ENCODE measurements around the gene AGO4. TPM values are rescaled to one million over a fixed set of nuclear protein-coding genes. Genes with fewer than 3 reads are reported as not detected.

AGO4 gene
- 10 to 100 TPM; 26.7 to 51.7 (median 33.3) TPM for total RNA-seq

DNA sequence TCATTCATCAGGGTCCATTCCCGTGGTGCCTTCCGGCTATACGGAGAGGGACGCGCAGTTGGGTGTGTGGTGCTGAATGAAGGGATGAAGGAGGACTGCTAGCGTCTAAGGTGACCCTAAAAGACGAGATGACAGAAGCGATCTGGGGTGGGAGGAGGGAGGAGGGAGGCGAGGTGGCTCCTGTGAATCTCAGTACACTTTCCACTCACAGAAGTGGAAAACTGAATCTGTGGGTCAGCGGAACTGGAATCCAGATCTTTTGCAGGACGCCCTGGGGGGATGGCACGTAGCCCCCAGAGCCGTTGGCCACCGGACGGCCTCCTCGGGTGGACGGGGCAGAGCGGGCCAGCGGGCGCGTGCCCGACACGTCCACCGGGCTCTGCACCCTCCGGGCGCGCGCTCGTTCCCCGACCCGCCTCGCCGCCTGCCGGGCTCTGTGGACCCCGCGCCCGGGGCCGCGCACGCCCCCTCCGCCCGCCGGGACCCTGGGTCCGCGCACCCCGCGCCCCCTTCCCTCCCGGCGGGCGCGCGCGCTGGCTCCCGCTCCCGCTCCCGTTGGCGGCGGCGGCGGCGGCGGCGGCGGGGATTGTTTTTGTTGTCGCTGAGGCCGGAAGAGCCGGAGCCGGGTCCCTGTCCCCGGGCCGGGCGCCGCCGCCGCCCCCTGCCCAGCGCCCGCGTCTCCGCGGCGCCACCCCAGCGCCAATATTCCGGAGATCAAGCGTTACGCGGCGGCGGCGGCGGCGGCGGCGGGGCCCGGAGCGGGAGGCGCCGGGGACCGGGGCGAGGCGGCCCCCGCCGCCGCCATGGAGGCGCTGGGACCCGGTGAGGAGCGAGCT, at the start of gene AGO4:
TSS of gene AGO4 (plus strand) at position 403 of the 836 bp plus-strand sequence. CDS start at position 804, 401 bp downstream.
- Histone ChIP-seq H3K36me3 (no peaks in the 10 kb centered on the region), H3K27me3 (no peaks in the 10 kb centered on the region), H3K27ac (peak within 1 kb of the TSS; percentile 90), H3K4me3 (peak within 1 kb of the TSS; percentile 73), H3K9me3 (no peaks in the 10 kb centered on the region), H3K4me1 (peaks cover 34% of the 10 kb centered on the region)
- DNase-seq (ENCODE audit: low spot score in 2 of 2): peak in 1 of 2 donors; percentile 70
- TF ChIP-seq POLR2AphosphoS5 (IDR thresholded peaks at IDR 0.05): no peak
- no peak for TF ChIP-seq POLR2A (IDR thresholded peaks at IDR 0.05)
- WGBS: 2% methylated on average over 34 of the region's 105 CpGs

DNA sequence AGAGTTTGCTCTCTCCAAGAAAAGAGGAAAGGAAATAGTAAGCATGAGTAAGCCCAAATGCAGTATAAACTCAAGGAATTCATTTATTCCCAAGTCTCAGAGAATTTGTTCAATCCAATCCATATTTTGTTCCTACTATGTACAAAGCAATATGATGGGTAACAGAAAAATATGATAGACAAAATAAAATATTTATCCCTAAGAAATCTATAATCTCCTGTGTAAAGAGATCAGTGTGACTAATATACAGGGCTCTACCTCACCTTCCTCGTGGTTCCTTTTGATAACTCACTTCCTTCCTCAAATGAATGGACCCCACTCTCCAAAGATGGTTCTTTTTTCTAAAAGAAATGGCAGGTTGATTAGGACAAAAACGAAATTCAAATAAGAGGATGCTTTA, 45.7 kb upstream of the AGO4 start:
- TF ChIP-seq EP300 (IDR thresholded peaks at IDR 0.05) (no peak), CTCF (IDR thresholded peaks at IDR 0.05) (no peak), POLR2AphosphoS5 (IDR thresholded peaks at IDR 0.05) (no peak), POLR2A (IDR thresholded peaks at IDR 0.05) (no peak)
- H3K9me3 ChIP-seq: no peaks in the 10 kb centered on the region
- WGBS: 68% methylated on average over 2 of the region's 2 CpGs
- H3K36me3 ChIP-seq: no peaks in the 10 kb centered on the region
- H3K27me3 ChIP-seq: no peaks in the 10 kb centered on the region
- no peak overlapping the region for H3K4me3 ChIP-seq
- no peak for DNase-seq (ENCODE audit: low spot score in 2 of 2)
- no peak overlapping the region for H3K27ac ChIP-seq
- H3K4me1 ChIP-seq: no peaks in the 10 kb centered on the region

- DNase-seq (ENCODE audit: low spot score in 2 of 2): no peak
- Histone ChIP-seq H3K4me1 (no peaks in the 10 kb centered on the region), H3K4me3 (no peak overlapping the region), H3K27ac (no peak overlapping the region), H3K27me3 (no peaks in the 10 kb centered on the region), H3K9me3 (no peaks in the 10 kb centered on the region), H3K36me3 (no peaks in the 10 kb centered on the region)
- TF ChIP-seq EP300 (IDR thresholded peaks at IDR 0.05) (no peak), POLR2A (IDR thresholded peaks at IDR 0.05) (no peak), POLR2AphosphoS5 (IDR thresholded peaks at IDR 0.05) (no peak), CTCF (IDR thresholded peaks at IDR 0.05) (no peak)
Observed at GRCh38 chr1:35763201-35763600, 44.6 kb upstream of the AGO4 start.

- DNase-seq (ENCODE audit: low spot score in 2 of 2): no peak
- no peak overlapping the region for H3K27ac ChIP-seq
- H3K36me3 ChIP-seq: no peaks in the 10 kb centered on the region
- no peak overlapping the region for H3K4me3 ChIP-seq
- no peaks in the 10 kb centered on the region for H3K9me3 ChIP-seq
- TF ChIP-seq EP300 (IDR thresholded peaks at IDR 0.05): no peak
- no peak for TF ChIP-seq POLR2A (IDR thresholded peaks at IDR 0.05)
- TF ChIP-seq CTCF (IDR thresholded peaks at IDR 0.05): no peak
- TF ChIP-seq POLR2AphosphoS5 (IDR thresholded peaks at IDR 0.05): no peak
- no peaks in the 10 kb centered on the region for H3K27me3 ChIP-seq
- peaks cover 9% of the 10 kb centered on the region for H3K4me1 ChIP-seq
- WGBS: 87% methylated on average over 3 of the region's 3 CpGs
Observed at GRCh38 chr1:35764283-35764682, 43.5 kb upstream of the AGO4 start.

DNA sequence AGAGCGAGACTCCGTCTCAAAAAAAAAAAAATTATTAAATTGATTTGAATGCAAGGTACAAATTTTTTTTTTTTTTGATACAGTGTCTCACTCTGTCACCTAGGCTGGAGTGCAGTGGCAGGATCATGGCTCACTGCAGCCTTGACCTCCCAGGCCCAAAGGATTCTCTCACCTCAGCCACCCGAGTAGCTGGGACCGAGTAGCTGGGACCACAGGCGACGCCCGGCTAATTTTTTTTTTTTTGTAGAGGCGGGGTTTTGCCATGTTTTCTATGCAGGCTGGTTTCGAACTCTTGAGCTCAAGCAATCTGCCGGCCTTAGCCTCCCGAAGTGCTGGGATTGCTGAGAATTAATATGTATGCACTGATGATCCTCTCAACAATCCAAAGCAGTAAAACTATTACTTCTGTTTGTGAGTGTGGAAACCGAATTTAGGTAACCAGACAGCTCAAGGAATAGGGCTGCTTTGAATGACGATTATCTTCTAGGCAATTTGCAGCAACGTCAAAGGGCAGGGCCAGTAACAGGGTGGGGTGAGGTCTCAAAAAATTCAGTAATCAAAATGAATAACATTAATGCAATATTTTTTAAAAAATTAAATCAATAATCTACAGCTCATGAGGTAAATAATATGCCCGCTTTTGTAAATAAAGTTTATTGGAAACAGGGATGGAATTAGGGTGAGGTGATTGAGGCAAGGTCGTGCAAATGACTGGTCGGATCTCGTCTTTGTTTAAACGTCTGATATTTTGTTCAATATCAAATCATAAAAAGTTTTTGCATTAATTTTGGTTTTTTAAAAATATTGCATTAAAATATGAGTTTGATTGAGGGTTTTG, 39.2 kb upstream of the AGO4 start:
- no peaks in the 10 kb centered on the region for H3K27me3 ChIP-seq
- H3K27ac ChIP-seq: peak overlapping the region; percentile 52
- H3K9me3 ChIP-seq: no peaks in the 10 kb centered on the region
- H3K4me1 ChIP-seq: peaks cover 9% of the 10 kb centered on the region
- DNase-seq (ENCODE audit: low spot score in 2 of 2): no peak
- WGBS: 37% methylated on average over 19 of the region's 19 CpGs
- peak overlapping the region; percentile 89 for H3K4me3 ChIP-seq
- TF ChIP-seq CTCF (IDR thresholded peaks at IDR 0.05): no peak
- TF ChIP-seq POLR2A (IDR thresholded peaks at IDR 0.05): no peak
- no peak for TF ChIP-seq POLR2AphosphoS5 (IDR thresholded peaks at IDR 0.05)
- TF ChIP-seq EP300 (IDR thresholded peaks at IDR 0.05): no peak
- H3K36me3 ChIP-seq: no peaks in the 10 kb centered on the region
